Activated CD4-positive, alpha-beta T cell treated with anti-CD3 and anti-CD28 coated beads for 48 hours (primary cell): ENCODE data around the gene ZC3H12D.
"Not testable (repeated sequence)": the region's sequence is repeated elsewhere in the genome, so short reads cannot be mapped to it uniquely, and the experiment has no call there.

ENCODE experiments used
- DNase-seq: peaks from one replicate; pipeline ENCODE4 v3.0.0-alpha.2; 2020

ZC3H12D gene

GRCh38 chr6:149457316-149457884 is 27.4 kb downstream of the ZC3H12D start:
- no peak for DNase-seq

GRCh38 chr6:149456311-149457021 is 28.3 kb downstream of the ZC3H12D start:
- DNase-seq = no peak

- DNase-seq = no peak
Measured at GRCh38 chr6:149455031-149455732, 29.6 kb downstream of the ZC3H12D start.

- DNase-seq = no peak
Measured at GRCh38 chr6:149454346-149454848, 30.4 kb downstream of the ZC3H12D start.

- DNase-seq = no peak
Measured at GRCh38 chr6:149453597-149454345, 31.0 kb downstream of the ZC3H12D start.

- no peak for DNase-seq
Measured at GRCh38 chr6:149452037-149452939, 32.5 kb downstream of the ZC3H12D start.

- no peak for DNase-seq
Measured at GRCh38 chr6:149451376-149452036, 33.3 kb downstream of the ZC3H12D start.

GRCh38 chr6:149450679-149451375 is 34.0 kb downstream of the ZC3H12D start:
- no peak for DNase-seq

GRCh38 chr6:149449831-149450678 is 34.8 kb downstream of the ZC3H12D start:
- no peak for DNase-seq

GRCh38 chr6:149448821-149449453 is 35.9 kb downstream of the ZC3H12D start:
- DNase-seq = no peak

- no peak for DNase-seq
Measured at GRCh38 chr6:149446791-149447376, 37.9 kb downstream of the ZC3H12D start.

- DNase-seq = no peak
Measured at GRCh38 chr6:149445573-149445972, 39.2 kb downstream of the ZC3H12D start.

GRCh38 chr6:149445095-149445466 is 39.7 kb downstream of the ZC3H12D start:
- no peak for DNase-seq

GRCh38 chr6:149444360-149445094 is 40.3 kb downstream of the ZC3H12D start:
- not testable (repeated sequence) for DNase-seq

- peak; percentile 30 for DNase-seq
Measured at GRCh38 chr6:149443411-149444181, 41.2 kb downstream of the ZC3H12D start.

GRCh38 chr6:149441740-149442139 is 43.1 kb downstream of the ZC3H12D start:
- DNase-seq = no peak
